ENCODE results near the gene CUEDC1. TPM values are rescaled to one million over a fixed set of nuclear protein-coding genes. Genes with fewer than 3 reads are reported as not detected.

The CUEDC1 gene
- polyA plus RNA-seq, 2 of the 4 experiments (the other 2 are of a cell fraction), result 44.3 to 90.6 TPM

DNA sequence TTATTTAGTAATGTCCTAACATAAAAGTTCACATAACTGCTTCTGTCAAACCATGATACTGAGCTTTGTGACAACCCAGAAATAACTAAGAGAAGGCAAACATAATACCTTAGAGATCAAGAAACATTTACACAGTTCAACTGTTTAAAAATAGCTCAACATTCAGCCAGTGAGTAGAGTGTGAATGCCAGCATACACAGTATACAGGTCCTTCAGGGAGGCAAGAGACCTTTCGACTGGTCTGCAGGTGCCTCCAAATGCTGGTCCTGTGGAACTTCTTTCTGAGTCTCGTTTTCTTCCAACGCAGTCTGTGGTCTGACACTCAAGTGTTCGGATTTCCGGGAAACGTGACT is 115.7 kb downstream of the CUEDC1 start:
- Histone ChIP-seq H3K4me1 (peaks cover 9% of the 10 kb centered on the region), H3K4me2 (no peak overlapping the region), H3K27ac (no peak overlapping the region), H3K4me3 (no peak overlapping the region), H3K9me3 (no peaks in the 10 kb centered on the region)
- 93% methylated on average over 6 of the region's 6 CpGs for WGBS (ENCODE audit: missing lambda C conversion rate)
- no peak for ATAC-seq
- TF ChIP-seq, protein P1, sequence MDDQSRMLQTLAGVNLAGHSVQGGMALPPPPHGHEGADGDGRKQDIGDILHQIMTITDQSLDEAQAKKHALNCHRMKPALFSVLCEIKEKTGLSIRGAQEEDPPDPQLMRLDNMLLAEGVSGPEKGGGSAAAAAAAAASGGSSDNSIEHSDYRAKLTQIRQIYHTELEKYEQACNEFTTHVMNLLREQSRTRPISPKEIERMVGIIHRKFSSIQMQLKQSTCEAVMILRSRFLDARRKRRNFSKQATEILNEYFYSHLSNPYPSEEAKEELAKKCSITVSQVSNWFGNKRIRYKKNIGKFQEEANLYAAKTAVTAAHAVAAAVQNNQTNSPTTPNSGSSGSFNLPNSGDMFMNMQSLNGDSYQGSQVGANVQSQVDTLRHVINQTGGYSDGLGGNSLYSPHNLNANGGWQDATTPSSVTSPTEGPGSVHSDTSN (IDR thresholded peaks at IDR 0.05), result no peak
- no peak for TF ChIP-seq EP300 (IDR thresholded peaks at IDR 0.05)
- TF ChIP-seq RAD21 (conservative IDR thresholded peaks at IDR 0.05 in 1 of 2, IDR thresholded peaks at IDR 0.05 in 1 of 2), result no peak
- TF ChIP-seq NR3C1 (IDR thresholded peaks at IDR 0.05), result no peak
- no peak for TF ChIP-seq RNF2 (IDR thresholded peaks at IDR 0.05; ENCODE audit: borderline replicate concordance, low read depth)
- TF ChIP-seq ESRRA (IDR thresholded peaks at IDR 0.05; ENCODE audit: borderline replicate concordance, low read length), result no peak
- TF ChIP-seq NFE2L2 (conservative IDR thresholded peaks at IDR 0.05; ENCODE audit: low read length), result no peak
- TF ChIP-seq, protein P2, sequence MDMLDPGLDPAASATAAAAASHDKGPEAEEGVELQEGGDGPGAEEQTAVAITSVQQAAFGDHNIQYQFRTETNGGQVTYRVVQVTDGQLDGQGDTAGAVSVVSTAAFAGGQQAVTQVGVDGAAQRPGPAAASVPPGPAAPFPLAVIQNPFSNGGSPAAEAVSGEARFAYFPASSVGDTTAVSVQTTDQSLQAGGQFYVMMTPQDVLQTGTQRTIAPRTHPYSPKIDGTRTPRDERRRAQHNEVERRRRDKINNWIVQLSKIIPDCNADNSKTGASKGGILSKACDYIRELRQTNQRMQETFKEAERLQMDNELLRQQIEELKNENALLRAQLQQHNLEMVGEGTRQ (IDR thresholded peaks at IDR 0.05), result no peak
- no peak for TF ChIP-seq PHF8 (IDR thresholded peaks at IDR 0.05; ENCODE audit: borderline replicate concordance, low read depth)
- TF ChIP-seq CBX2 (IDR thresholded peaks at IDR 0.05; ENCODE audit: borderline replicate concordance, low read depth), result no peak
- no peak for TF ChIP-seq HEYL (CRISPR knock-in tag; IDR thresholded peaks at IDR 0.05)
- POLR2A ChIA-PET, result interaction anchor here (0.7 to 1.1 kb wide), 2 partner anchors 11 to 149 kb away, joined by 3 read pairs; partner anchors contain the start of gene MRPS23
- DNase-seq (ENCODE audit: low read depth in 1 of 2, low spot score in 1 of 2), result no peak
- FAIRE-seq, result no peak
- CTCF ChIA-PET, result interaction anchor here (0.9 to 1.9 kb wide), 10 partner anchors 13 to 710 kb away, joined by 3 to 5 read pairs (median 4); no protein-coding TSS in a partner anchor

DNA sequence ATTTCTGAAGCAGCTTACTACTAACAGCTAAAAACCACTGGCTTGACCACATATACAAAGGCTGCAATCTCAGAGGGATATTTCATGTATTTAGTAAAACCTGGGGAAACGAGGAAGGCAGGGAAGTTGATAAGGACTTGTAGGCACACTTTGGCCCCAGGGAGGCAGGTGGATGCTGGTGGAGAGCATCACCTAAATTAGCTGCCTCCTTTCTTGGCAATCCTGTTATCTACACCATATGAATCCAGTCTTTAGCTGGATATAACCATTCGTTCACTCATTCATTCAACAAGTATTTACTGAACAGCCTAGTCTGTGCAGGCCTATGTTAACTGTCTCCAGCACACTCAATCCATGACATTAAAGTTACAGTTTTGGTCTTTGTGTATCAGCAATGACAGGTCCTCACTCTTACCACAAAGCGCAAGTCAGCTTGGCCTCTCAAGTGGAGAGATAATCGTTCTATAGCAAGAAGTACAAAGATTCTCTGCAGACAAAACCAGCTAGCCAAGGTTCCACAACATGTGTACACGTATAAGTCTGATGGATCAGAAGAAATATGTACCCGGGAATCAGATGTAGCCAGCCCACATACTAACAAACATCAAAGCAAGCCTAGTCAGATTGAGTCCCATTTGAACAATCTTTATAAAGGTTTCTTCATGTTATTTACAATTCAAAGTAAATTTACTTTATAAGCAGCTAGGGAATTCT is 116.2 kb downstream of the CUEDC1 start:
- Histone ChIP-seq H3K4me2 (no peak overlapping the region), H3K4me3 (no peak overlapping the region), H3K4me1 (peaks cover 10% of the 10 kb centered on the region; the same call in 1 of the 3 replicates), H3K27ac (no peak overlapping the region), H3K9me3 (no peaks in the 10 kb centered on the region)
- 64% methylated on average over 6 of the region's 6 CpGs for WGBS (ENCODE audit: missing lambda C conversion rate)
- DNase-seq (ENCODE audit: low read depth in 1 of 2, low spot score in 1 of 2), result no peak
- FAIRE-seq, result no peak
- ChIA-PET CTCF (interaction anchor here (0.9 to 1.9 kb wide), 11 partner anchors 12 to 710 kb away, joined by 3 to 5 read pairs (median 3); no protein-coding TSS in a partner anchor), POLR2A (interaction anchor here (0.7 to 1.1 kb wide), 2 partner anchors 11 to 150 kb away, joined by 3 read pairs; partner anchors contain the start of gene MRPS23)
- TF ChIP-seq, protein P3, sequence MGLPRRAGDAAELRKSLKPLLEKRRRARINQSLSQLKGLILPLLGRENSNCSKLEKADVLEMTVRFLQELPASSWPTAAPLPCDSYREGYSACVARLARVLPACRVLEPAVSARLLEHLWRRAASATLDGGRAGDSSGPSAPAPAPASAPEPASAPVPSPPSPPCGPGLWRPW (IDR thresholded peaks at IDR 0.05), result no peak
- TF ChIP-seq, protein P4, sequence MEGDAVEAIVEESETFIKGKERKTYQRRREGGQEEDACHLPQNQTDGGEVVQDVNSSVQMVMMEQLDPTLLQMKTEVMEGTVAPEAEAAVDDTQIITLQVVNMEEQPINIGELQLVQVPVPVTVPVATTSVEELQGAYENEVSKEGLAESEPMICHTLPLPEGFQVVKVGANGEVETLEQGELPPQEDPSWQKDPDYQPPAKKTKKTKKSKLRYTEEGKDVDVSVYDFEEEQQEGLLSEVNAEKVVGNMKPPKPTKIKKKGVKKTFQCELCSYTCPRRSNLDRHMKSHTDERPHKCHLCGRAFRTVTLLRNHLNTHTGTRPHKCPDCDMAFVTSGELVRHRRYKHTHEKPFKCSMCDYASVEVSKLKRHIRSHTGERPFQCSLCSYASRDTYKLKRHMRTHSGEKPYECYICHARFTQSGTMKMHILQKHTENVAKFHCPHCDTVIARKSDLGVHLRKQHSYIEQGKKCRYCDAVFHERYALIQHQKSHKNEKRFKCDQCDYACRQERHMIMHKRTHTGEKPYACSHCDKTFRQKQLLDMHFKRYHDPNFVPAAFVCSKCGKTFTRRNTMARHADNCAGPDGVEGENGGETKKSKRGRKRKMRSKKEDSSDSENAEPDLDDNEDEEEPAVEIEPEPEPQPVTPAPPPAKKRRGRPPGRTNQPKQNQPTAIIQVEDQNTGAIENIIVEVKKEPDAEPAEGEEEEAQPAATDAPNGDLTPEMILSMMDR (IDR thresholded peaks at IDR 0.05), result no peak
- TF ChIP-seq JUN (IDR thresholded peaks at IDR 0.05) (no peak), HDAC2 (IDR thresholded peaks at IDR 0.05) (no peak), HEYL (CRISPR knock-in tag; IDR thresholded peaks at IDR 0.05) (no peak), HOXB13 (CRISPR knock-in tag; IDR thresholded peaks at IDR 0.05; ENCODE audit: low read depth) (no peak), EHMT2 (IDR thresholded peaks at IDR 0.05; ENCODE audit: low read depth) (no peak), CBX2 (IDR thresholded peaks at IDR 0.05; ENCODE audit: borderline replicate concordance, low read depth) (no peak), ESRRA (IDR thresholded peaks at IDR 0.05; ENCODE audit: borderline replicate concordance, low read length) (no peak), NPAS2 (CRISPR knock-in tag; IDR thresholded peaks at IDR 0.05; ENCODE audit: borderline replicate concordance) (no peak), HOXA7 (CRISPR knock-in tag; IDR thresholded peaks at IDR 0.05) (no peak), FOSB (CRISPR knock-in tag; IDR thresholded peaks at IDR 0.05) (no peak), HOXB5 (CRISPR knock-in tag; IDR thresholded peaks at IDR 0.05) (no peak), ZSCAN20 (CRISPR knock-in tag; IDR thresholded peaks at IDR 0.05) (no peak)
- TF ChIP-seq, protein P5, sequence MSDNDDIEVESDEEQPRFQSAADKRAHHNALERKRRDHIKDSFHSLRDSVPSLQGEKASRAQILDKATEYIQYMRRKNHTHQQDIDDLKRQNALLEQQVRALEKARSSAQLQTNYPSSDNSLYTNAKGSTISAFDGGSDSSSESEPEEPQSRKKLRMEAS (IDR thresholded peaks at IDR 0.05), result no peak
- ATAC-seq, result no peak
